NCI-H510A (cell line): ENCODE measurements around the gene PHACTR1.

Experiments used
- DNase-seq: peaks from one replicate; lab custom pipeline; 2025; lab: John Stamatoyannopoulos, UW

PHACTR1 gene

DNA sequence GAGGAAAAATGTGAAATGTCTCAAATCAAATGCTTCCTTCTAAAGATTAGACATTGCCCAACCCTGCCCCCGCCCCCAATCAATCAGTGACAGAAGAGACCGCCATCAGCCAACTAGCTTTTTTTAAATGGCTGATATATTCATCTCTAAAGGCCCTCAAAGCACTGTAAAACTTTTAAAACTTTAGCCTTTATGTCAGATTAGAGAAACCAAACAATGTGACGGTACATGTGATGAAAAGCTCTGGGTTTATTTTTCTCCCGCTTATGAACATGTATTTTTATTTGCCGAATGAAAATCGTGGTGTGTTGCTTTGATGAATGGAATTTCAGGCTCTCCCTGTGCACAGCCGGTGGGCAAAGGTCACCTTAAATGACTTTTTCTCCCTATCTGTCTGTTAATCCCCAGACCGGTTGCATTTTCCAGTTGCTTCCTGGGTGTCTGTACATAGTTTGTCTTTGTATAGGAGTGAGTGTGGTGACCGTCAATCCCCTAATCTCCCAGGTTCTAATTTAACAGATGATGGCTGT, 573.3 kb downstream of the PHACTR1 start:
- DNase-seq: no peak

DNA sequence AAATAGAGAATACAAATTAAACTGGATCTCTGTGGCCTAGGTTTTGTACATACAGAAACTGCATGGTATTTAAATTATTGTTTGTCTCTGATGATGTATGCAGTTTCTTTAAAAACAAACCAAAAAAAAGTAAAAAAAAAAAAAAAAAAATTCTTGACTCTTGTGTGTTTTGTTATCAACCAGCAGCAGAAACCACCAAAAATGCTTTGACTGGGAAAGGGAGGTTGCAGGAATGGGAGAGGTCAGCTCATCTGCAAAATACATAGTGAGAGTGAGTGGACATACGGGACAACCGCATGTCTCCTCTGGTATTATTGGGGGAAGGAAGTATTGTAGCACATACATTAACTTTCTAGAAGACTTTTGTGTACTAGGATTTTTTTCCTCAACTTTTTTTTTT, 573.8 kb downstream of the PHACTR1 start:
- DNase-seq: no peak

DNA sequence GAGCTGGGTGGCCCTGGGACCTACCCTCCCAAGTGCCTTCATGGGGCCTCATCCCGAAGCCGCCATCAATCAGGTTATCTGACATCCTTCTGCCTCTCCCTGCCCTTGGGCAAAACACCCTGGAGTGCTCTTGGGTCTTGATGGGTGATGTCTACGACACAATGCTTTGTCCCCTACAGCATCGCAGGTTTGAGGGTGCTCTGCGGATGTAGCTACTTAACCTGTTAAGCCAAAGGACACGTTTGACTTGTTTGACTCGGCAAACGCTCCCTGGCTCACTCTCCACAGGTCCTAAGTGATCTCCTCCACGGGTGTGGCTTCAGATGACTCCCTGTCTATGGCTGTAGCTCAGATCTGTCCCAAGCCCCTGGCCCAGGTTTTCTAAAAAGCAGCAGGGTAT, 576.2 kb downstream of the PHACTR1 start:
- DNase-seq: no peak

DNA sequence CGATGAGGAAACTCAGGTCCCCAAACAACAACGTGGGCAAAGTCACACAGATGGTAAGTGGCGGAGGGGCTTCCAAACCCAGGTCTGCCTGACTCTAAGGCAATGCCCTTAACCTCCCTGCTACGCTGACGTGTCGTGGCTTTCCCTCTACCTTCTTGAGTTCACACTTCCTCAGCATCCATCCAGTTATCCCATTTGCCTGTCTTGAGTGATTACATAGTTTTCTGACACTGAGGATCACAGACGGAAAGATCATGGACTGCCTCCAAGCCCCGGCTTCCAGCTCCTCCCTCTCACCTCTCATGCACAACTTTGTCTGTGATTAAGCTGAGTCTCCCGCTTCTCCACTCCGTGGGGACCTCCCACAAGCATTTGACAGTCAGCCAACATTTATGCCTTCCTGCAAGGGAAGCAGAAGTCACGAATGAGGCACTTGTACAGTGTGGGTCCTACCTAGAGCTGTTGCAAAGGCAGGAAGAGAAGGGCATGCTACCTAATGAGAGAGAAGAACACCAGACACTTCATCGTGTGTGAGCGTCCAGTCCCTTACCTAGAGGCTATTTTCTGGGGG, 578.0 kb downstream of the PHACTR1 start:
- no peak for DNase-seq

DNA sequence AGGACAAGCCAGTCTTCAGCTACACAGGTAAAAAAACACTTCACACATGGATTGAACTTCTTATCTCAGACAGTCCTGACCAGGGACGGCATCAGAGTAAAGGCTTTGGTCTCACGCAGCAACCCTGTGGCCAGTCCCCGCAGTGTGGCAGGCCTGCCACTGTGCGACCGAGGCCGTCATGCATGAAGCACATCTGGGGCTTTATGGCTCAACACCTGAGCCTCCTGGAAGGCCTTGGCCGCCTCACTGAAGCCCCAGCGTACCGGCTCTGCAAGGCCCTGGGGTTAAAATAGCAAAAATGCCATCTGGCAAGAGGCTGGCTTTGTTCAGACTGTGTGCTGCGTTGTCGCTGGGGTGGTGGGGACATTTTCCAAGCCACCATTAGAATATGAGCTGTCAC, 579.0 kb downstream of the PHACTR1 start:
- DNase-seq: no peak

DNA sequence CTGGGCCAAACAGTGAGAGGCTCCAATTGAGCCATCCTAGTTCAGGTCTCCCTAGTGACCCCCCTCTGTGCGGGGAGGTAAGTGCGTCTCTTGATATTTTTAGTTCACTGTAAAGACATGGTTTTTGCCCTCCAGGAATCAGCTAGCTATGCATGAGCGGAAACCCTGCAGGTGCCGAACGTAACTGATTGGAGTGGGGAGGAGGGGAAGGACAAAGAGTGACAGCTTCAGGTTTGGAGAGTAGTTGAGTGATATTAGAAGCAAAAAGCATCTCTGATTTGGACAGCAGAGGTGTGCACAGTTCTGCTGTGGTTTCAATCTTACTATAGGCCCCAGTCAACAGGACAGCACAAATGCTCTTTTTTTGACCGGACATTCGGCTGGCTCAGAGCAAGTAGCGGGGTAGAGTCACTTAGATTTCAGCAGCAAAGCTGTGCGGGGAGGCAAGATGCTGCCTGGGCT, 580.0 kb downstream of the PHACTR1 start:
- DNase-seq: no peak

DNA sequence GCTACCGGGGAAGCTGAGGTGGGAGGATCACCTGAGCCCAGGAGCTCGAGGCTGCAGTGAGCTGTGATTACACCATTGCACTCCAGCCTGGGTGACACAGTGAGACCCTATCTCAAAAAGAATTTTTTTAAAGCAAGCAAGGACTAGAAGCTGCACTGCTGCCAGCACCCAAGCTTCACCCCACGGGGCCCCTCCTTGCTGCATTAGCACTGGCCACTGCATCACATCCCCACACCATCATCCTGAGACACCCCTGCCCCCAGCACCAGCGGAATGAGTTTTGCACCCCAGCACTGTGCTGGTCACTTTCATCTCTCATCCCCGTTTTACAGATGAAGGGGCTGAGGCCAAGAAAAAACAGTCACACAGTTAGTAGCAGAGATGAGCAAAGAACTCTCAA, 580.8 kb downstream of the PHACTR1 start:
- DNase-seq: no peak

DNA sequence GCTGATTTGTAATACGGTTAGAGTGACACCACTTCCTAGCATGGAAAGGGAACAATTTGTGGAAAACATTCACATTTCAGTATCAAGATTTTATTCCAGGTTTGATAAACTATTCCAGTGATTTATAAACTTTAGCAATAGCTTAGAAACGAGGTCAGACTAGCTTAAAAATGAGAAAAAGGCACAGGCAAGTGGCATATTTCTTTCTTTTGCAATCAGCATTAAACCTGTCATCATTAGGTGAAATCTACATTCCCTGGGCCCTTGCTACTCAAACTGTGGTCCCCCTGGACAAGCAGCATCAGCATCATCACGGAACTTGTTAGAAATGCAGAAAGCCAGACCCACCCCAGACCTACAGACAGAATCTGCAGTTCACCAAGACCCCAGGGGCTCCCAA, 581.9 kb downstream of the PHACTR1 start:
- DNase-seq: no peak

DNA sequence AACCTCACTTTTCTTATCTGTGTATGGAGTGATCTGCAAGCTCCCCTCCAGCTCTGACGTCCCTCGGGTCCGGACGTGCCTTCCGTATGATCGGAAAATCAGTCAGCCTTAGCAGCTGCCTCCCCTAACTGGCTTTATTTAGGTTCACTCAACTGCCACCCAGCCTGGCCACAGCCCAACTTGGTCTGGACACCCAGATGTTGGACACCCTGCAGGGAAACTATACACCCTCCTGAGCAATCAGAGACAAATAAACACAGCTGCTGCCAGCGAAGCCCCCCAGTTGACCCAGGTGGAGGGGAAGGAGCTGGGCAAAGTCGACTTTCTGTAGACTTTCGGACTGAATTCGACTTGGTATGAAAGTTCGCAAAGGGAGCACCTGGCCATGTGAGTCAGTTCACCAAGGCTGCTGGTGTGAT, 582.8 kb downstream of the PHACTR1 start:
- DNase-seq: no peak

DNA sequence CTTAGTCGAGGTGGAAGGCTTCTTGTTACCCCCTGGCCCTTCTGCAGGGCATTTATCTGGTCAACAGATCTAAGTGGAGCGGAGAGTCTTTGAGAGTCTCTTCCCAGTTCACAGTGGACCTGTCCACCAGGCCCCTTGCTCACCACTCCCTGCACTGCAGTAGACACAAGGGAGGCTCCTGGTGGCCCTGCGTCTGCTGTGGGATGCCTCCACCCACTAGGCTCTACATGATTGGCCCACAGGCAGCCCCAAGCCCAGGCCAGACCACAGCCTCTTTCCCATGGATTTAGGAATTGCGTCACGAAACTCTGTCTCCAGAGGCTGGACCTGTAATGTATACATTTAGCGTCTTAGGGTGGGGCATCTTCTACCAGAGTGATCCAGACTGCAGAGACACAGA, 583.4 kb downstream of the PHACTR1 start:
- no peak for DNase-seq

DNA sequence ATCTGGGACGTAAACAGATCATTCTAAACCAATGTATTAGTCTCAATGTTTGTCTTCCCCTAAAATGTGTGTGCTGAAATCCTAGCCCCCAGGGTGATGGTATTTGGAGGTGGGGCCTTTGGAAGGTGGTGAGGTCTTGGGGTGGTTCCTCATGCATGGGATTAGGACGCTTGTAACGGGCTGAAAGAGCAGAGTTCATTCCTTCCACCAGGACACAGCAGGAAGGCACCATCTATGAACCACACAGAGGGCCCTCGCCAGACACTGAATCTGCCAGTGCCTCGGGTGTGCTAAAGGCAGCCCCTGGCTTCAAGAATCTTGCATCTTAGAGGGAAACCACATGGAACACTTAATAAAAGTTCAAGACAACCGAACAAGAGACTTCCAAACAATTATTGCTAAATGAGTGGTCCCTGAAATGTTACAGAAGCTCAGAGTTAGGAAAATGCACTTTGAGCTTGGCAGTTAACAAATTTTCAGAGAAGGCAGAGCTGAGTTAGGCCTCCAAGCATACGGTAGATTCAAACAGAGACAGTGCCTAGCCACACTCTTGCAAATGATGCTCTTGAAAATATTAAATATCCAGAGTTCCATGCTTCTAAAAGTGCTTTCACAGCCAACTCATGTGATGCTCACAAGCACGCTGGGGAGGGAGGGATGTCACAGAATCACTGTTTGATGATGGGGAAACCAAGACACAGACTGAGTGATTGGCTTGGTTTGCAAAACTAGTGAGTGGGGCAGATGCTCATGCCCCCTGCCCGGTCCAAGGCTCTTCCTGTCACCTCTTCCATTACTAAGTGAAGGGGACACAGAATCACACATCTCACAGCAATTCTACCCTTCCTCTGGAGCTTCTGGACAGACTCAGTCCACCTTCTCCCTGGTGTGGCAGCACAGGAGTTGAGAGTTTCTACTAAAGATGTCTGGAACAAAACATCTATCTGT, 584.4 kb downstream of the PHACTR1 start:
- DNase-seq: no peak

DNA sequence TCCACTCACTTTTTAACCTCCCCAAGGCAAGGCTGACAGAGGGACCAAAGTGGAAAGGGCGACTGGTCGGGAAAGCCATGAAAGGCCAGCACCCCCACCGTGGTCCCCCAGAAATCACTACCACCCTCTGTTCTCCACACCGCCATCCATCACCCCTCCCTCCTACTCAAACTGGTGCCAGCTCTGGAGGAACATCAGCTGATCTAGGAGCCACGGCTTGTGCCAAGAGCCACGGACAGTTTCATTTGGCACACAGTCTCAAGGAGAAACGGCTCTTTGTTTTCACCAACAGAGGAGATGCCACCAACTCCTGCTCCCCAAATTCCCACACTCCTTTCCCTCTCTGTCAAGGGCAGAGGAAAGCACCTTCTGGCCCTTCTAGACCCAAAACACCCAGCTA, 585.7 kb downstream of the PHACTR1 start:
- DNase-seq: no peak

DNA sequence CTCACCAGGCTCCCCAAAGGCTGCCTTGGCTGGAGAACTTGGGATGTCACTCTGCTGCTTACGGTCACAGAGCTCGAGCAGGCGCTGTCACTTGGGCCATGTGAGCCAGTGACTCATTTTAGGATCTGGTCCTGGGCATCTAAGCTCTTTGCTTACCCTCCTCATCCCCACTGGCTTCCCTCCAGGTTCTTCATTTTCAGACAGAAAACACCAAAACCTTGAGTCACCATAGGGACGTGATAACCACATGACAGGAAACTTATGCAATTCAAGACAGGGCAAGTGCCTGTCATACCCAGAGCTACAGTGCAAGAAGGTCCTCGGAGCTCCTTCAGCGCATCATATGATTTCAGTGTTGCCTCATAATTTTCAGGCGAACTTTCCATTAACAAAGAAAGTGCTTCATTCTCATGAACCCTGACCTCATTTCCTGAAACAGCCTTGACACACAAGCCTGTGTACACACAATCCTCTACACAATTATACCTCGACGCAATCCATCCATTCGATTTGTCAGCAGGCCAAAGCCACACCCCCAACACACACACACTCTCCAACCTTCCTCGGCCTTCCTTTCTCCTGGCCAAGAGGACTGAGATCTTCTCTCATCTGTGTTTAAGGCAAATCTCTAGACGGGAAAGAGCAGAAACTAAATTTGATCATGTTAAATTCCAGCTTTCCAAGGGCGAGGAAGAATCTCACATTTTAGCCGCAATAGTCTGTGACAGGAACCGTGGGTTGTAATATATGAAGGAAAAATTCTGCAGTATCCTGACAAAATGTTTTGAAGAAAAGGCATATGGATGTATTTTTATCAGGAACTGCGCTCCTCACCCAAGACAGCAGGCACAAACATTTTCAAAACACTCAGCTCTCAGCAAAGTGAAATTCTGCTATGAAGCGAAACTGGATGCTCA, 586.4 kb downstream of the PHACTR1 start:
- DNase-seq: no peak

DNA sequence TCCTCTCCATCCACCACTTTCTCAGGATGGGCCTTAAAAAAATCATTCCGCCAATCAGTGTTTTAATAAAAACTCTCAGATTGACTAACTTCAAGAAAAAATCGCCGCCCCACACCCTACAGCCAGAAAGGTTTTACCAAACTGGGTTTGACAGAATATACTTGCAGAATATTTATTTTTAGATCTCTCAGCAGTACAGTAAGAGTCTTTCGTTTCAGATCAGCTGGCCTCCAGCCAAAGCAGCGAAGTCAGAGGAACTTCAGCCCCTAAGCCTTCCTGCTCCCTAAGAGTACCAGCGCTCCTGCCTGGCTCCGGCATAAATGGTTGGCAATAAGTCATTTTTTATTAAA, 587.1 kb downstream of the PHACTR1 start:
- no peak for DNase-seq

DNA sequence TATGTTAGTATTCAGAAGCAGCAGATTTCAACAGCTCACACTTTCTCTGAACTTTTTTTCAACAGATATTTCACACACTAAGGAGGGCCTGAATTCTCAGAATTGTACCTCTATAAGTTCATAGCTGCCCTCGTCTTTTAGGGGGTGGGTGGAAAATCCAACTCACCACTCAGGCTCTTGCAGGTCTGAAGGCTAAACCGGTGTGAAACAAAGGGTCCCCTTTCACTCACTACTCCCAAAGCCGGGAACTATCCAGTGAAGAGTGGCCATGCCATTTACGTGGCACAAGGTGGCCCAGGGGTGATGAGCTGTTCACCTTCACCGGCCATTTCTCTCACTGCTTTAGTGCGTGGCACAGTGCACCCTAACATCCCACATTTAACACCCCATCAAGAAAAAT, 587.5 kb downstream of the PHACTR1 start:
- no peak for DNase-seq

DNA sequence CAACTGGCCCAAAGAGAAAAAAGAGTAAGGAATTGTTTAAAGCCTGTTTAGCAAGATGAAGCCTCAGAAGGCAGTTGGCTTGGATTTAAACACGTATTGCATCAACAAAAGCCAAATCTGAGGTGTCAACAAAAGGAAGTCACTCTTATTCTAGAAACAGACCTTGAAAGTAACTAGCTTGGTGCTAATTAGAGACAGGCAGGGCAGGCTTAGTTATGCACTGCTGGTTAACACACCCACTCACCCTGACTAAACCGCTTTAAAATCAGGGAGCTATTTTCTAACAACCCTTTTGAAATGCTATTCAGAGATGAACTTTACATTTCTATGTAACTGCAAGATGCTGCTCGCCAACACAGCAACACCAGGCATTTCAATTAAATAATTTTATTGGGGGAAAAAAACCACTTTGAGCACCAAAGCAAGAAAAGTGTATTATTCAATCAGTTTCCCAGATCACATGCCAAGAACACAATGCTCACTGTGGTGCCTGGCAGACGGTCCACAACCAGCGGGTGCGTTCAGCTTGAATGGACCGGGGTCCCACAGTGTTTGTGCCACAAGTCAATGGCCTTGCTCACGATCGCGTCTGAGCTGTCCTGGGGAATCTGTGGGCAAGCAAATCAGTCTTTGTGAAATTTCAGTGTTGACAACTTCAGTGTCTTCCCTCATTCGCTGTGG, 588.2 kb downstream of the PHACTR1 start:
- DNase-seq: no peak

DNA sequence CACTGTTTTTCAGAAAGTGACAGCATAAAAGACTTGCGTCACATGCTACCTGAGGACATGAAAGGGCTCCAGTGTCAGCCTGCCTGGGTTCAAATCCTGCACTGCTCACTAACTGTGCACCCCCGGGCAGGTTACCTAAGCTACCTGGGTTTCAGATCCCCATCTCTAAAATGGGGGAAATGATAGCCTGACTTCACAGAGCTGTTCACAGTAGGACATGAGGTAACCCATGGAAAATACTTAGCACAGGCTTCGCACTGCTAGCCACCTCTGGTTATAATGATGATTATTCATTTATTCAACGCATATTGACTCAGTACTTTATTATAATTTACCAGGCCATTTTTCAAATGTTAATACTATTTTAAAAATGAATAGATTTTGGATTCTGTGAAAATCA, 588.7 kb downstream of the PHACTR1 start:
- no peak for DNase-seq

DNA sequence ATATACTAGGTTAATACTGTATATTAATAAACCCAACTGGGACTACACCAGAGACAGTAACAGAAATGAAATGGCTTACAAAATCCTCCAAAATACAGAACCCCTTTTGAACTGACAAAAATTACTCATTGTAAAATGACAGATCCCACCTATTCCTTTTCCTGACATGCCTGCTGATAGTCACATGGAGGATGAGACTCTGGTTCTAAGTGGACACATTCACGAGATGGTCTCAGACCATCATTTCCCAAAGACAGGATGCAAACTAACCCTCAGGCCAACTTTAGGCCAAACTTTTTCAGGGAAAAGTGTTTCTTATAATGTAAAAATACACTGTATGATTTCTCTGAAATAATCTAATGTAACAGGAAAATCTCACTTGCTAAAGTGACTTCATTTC, 589.2 kb downstream of the PHACTR1 start:
- DNase-seq: no peak

DNA sequence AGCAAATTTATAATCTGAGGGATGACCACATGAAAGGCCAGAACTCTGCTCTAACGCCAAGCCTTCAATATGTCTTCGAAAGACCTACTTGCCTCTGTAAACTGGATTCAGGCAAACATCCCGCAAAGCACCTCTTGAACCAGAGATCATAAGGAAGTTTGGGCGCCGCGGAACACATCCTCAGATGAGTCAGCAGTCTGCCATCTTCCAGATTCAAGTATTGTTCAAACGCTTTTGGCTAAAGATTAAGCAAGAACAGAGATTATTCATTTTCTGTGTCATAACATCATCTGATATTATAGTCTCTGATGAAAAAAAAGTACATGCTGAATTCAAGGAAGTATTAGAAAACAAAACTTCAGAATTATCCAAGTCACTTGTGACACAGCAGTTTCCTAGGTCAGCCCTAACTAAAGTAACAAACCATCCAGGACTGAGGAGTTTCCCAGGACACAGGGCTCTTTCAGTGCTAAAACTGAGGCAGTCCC, 591.0 kb downstream of the PHACTR1 start:
- no peak for DNase-seq

DNA sequence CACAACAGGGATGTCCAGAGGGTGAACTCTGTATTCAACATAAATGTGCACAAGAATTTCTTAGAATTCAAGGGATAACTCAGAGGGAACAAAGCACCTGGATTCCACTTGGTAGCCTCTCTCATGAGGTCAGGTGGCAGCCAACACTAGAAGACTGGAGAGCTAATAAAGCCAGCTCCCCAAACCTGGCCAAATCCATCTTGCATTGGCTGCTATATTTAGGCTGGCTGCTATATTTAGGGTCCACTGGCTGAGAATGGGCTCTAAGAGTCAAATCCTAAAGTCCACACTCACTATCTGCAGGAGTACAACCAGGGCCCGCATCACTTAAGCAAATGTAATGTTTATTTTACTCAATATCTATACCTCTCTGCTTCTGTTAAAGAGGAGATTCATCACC, 591.8 kb downstream of the PHACTR1 start:
- no peak for DNase-seq

DNA sequence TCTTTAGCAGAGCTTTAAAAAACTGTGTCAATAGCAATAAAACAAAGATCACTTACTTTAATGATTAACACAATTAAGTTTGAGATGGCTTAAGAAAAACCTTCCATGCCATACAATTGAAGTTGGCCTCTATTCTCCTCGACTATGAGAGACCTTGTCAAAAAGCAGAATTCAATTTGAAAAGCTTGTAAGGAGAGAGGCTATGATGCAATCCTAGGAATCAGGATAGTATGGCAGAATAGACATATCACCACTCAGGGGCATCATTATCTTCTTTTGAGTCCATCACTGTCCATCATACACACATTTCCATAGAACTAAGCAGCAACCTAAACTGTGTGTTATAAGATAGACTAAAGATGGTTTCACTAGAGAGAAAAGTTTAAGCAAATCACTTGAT, 594.6 kb downstream of the PHACTR1 start:
- no peak for DNase-seq

DNA sequence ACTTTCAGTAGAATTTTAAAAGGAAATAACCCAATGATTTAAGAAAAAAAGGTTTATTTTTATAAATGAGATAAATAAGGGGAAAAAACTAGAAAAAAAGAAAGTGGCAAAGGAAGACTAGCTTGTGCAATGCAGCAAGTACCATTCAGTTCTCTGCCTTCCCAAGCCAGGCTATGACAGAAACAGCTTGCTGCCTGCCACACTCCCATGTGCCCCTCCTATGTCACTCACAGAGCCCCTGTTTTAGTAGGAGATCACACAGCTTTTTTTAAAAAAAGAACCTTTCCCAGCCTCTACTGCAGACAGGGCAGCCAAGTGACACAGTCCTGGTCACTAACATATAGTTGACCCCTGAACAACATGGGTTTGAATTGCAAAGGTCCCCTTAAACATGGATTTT, 598.2 kb downstream of the PHACTR1 start:
- DNase-seq: no peak
